Stimulated activated CD4-positive, alpha-beta T cell treated with anti-CD3 and anti-CD28 coated beads, Interleukin-12 subunit alpha, Interleukin-12 subunit beta, amount 100 ng/mL, for 4 hours (primary cell): ENCODE measurements around the gene MECR.
A peak's percentile ranks its signal among the peaks of the same experiment; 100 is the strongest.

Source experiments
- DNase-seq: peaks from one replicate; pipeline ENCODE4 v3.0.0-alpha.2; 2020

MECR gene

GRCh38 chr1:29255134-29255666, 24.5 kb upstream of the MECR start:
- no peak for DNase-seq

DNA sequence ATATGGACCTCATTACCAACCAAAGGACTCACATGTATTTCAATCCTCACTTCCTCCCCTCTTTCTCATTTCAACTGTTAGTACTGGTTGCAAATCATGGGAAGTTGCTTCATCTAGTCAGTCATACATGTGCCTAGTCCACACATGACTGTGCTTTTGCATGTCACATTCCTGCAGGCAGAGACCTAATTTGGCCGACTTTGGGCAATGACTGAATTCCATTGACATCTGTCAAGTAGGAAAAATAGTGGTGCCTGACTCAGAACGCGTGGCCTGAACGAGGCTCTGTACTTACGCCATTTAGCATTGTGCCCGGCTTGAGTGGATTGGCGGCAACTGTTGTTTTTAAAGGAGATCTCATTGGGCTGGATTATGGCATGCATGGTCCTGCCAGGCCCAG, 23.6 kb upstream of the MECR start:
- DNase-seq, result no peak

DNA sequence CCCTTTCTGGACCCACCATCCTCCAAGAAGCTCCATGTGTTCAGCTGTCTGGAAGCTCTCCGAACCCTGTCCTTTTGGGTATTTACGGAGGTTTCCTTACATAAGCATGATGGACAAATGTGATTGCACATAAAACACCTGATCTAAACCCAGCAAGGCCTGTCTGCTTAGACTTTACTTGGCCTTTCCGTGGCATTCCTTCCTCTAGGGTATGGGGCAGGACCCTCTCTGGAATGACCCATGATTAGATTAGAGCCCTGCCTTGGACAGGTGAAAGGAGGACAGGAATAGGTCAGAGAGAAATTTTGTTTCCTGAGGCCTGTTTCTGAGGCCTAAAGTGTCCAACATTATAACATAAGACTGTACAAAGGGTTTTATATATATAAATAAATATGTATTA, 22.4 kb upstream of the MECR start:
- DNase-seq, result no peak

- DNase-seq, result no peak
These were observed 20.7 kb upstream of the MECR start for GRCh38 chr1:29251164-29252124.

GRCh38 chr1:29249951-29250581, 19.3 kb upstream of the MECR start:
- no peak for DNase-seq

GRCh38 chr1:29249170-29249691, 18.5 kb upstream of the MECR start:
- no peak for DNase-seq

- no peak for DNase-seq
These were observed 17.7 kb upstream of the MECR start for GRCh38 chr1:29248409-29248808.

DNA sequence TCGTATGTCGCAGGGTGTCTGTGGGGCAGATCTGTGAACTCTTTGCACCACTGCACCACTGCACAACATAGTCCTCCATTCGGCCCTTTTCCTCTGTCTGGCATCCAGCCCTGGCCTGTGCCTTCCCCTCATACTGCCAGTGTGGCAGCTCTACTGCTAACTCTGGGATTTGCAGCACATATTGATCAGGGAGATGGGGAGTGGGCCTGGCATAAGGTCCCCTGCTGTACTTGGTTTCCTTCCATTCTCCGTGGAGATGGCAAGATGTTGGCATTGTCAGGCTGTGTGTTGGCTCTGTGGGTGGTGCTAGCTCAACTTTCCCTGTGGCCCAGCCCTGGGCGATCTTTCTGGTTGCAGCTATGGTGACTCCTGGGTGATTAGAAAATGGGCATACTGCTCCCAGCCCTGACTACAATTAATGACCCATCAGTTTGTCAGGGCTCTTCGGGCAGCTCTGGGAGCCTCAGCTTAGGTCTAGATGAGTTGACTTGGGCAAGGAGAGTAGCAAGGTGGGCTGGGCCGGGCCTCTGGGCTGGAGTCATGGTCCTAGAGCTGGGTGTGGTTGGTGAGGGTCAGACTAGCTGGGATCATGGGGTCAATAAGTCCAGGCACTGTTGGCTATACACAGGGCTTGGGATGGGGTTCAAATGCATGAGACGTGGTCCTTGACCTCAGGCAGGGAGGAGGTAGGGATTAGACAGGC, 17.0 kb upstream of the MECR start:
- no peak for DNase-seq

DNA sequence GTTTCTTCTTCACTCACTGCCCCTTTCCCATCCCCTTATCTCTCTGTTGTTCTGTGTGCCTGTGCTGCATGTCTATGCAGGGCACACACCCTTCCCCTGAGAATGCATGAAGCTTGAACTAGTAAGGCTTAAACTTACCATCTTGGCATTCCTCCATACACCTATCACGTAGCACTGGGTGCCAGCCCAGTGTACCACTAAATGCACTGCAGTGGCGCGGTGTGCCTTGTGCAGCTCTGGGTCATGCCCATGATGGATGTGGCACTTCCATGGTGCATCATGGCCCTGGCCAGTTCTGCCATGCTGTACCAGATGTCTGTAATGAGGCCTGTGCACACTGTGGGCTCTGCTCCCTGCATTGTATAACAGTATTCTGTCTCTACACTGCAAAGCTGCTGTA, 16.3 kb upstream of the MECR start:
- no peak for DNase-seq

GRCh38 chr1:29245876-29246275, 15.1 kb upstream of the MECR start:
- DNase-seq, result no peak

DNA sequence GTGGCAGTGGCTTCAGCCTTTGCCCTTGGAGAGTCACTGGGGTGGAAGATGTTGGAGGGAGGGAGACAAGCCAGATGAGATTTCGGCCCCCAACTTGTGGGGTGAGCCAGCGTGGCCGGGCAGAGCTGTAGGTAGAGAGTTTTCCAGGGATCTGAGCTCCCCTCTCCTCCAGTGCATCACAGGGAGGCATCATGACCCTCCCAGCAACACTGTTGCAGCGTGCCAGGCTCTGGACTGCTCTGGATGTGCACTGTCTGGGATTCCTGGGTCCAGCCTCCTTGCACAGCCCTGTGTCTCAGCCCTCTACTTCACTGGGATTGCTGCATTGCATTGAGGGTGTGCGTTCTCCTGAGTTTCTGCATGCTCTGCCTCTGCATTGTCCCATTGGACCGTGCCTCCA, 14.5 kb upstream of the MECR start:
- DNase-seq, result no peak

- DNase-seq, result no peak
These were observed 13.1 kb upstream of the MECR start for GRCh38 chr1:29243871-29244200.

GRCh38 chr1:29243023-29243870, 12.5 kb upstream of the MECR start:
- no peak for DNase-seq

GRCh38 chr1:29240986-29241385, 10.3 kb upstream of the MECR start:
- no peak for DNase-seq

- DNase-seq, result no peak
These were observed 9.7 kb upstream of the MECR start for GRCh38 chr1:29240400-29240837.

GRCh38 chr1:29239142-29239541, 8.4 kb upstream of the MECR start:
- no peak for DNase-seq

DNA sequence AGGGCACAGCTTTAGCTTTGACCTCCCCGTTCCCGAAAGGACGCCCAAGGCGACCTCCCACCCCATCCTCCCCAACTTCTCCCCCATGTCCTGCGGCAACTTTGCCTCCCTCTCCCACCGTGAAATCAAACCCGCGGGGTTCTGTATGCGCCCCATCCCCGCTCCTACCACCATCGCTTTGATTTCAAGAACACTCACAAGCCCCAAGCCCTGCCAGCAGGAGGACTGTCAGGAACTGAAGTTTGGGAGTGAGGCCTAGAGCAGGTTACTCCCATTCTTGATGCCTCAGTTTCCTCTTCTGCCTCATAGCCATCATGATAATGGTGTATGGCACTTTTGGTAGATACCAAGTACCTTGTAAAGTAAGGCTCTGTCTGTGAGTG, 7.9 kb upstream of the MECR start:
- no peak for DNase-seq

- DNase-seq, result peak; percentile 8
These were observed 7.3 kb upstream of the MECR start for GRCh38 chr1:29237852-29238619.

DNA sequence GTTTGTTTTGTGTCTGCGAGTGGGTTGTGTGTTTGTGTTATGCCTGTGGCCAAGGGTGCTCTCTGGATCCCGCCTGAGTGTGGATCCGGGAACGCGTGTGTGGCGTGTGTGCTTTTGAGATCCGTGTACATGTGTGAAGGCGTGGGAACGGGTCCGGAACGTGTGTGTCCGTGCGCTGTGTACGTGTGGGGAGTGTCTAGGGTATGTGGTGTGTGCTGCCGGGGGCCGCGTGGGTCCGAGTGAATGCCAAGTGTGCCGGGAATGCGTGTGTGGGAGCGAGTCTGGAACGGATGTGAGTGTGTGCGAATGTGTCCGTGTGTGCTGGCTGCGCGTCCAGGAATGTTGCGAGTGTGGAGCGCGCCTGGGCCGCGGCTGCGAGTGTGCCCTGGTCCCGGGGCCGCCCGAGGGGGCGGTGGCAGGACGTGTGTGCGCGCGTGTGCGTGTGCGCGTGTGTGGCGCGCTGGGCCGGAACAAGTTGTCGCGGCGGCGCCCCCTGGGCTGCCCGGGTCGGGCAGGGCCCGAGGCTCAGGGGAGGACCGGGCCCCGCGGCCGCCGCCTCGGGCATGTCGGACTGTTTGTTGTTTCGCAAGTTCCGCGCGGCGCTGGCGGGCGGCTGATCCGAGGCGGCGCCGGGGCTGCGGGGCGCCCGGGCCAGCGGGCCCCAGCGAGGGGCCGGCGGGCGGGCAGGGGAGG, 6.5 kb upstream of the MECR start:
- no peak for DNase-seq

GRCh38 chr1:29236712-29237128, 6.0 kb upstream of the MECR start:
- DNase-seq, result peak; percentile 8
